Skin of body (tissue), 2 donors: Measurements from ENCODE around the gene ACP7. TPM values are rescaled to one million over a fixed set of nuclear protein-coding genes. Genes with fewer than 3 reads are reported as not detected.
"Not testable (repeated sequence)": the region's sequence is repeated elsewhere in the genome, so short reads cannot be mapped to it uniquely, and the experiment has no call there.

Source experiments
- DNase-seq: peaks from one replicate; lab custom pipeline; 2025; lab: John Stamatoyannopoulos, UW
- total RNA-seq: library from RNA; depleted of rRNA; stranded (reverse); fragments of >200 nt; gene quantifications from one replicate; pipeline ENCODE4 v1.2.3, GENCODE V29; 2014

ACP7 gene
- total RNA-seq, 1 donor from 2014 or later = 5.2 TPM

DNA sequence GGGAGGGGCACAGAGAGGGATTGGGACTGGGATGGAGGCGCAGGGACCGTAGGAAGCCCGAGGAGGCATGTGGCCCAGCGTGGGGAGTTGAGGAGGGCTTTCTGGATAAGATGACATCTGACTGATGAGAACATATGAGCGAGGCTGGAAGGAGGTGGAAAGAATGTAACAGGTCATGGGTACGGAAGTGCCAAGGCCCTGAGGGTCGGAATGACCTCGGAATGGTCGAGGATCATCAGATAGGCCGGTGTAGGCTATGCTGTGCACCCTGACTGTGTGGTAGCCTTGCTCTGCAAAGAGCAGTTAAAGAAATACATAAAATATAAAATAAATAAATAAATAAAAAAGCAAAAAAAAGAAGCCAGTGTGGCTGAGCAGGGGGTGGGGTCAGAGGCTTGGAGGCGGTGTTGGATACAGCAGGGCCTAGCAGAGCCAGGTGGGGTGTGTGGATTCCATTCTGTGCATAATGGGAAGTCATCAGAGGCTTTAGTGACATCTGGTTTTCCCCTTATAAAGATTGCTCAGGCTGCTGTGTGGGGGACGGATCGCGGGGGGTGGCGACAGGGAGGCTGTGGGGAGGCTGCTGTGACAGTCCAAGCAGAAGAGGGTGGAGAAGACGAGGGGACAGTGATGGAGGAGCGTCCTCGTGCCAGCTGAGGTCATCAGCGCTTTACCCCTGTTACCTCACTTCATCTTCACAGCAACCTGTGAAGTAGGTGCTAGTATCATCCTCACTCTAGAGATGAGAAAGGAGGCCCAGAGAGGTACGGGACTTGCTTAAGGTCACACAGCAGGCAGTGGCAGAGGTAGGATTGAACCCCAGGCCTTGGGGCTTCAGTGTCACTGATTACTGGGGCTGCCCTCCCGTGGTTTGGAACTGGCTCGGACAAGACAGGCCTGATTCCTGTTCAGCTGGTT lies 46.4 kb downstream of the ACP7 start:
- no peak for DNase-seq

DNA sequence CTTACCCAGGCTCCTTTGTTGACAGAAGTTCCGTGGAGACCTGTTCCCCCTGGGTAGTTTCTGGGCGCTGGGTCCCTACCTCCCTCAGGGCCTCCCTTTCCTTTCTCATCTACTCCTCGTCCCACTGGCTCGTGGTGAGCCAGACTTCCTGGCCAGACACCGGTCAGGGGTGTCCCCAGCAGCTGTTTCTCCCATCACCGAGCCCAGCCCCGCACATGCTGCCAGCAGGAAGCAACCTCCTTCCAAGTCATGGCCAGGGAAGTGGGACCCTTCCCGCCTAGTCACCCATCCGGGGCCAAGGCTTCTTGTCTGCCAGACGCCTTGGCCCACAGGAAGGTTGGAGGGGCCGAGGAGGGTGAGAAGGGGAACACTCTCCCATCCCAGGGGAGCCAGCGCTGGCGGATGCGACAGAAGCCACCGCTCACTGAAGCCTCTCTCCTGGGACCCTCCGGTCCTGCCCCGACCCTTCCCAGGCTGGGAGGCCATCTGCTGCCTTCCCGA lies 47.1 kb downstream of the ACP7 start:
- no peak for DNase-seq

DNA sequence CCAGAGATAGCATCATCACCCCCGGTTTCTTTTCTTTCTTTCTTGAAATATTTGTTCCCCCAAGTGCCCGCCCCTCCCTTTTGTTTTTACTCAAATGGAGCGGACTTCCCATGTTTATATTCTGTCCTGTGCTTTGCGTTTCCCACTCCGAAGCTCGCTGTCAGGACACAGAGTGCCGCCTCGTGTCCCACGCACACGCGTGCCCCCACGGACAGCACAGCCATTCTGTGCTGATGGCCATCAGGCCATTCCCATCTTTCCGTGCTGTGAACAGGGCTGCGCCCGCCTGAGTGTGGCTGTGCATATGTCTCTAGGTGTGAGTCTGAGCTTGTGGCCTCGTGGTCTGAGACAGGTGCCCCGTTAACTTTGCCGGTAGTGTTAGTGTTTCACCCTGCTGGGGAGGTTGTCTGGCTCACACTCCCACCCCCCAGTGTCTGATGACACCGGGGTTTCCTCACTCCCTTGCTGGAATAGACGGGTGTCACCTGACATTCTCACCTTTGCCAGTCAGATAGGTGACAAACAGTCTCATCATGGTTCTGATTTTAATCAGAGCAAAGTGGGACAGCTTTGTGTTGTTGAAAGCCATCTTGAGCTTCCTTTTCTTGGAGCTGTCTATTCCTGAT lies 48.3 kb downstream of the ACP7 start:
- no peak for DNase-seq

DNA sequence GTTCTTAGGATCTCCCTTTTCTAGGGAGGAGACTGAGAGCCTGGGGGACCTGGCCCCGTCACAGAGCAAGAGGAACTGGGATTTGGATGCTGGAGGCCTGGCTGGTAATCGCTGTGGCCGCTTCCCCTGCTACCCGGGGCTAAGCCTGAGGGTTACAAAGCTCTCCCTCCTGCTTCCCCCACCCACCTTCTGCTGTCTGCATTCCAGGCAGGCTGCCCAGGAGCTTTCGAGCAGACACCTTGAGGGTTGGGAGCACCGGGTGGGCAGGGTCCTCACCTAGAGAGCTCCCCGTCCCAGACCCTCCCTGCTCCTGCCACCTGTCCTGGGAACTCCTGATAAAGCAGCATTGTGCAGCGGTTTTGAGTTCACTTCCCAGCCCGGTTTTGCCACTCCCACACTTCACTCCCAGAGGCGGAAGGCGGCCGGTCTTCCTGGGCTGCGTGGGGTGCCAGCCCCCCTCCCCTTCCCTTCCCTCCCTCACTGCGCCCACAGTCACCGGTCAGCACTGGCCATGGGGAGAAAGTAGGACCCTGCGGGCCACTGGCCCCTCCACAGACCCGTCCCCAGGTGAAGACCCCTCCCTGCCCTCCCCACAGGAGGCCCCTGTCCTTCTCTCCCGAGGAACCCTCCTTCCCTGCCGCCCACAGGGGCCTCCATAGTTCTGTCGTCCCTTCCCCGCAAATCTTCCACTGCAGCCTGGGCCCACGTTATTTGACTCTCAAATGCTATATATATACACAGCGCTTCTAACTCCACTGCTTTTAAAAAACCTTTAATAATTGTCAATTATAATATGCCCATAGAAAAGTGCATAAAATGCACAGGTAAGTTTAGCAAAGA lies 49.5 kb downstream of the ACP7 start:
- no peak for DNase-seq

DNA sequence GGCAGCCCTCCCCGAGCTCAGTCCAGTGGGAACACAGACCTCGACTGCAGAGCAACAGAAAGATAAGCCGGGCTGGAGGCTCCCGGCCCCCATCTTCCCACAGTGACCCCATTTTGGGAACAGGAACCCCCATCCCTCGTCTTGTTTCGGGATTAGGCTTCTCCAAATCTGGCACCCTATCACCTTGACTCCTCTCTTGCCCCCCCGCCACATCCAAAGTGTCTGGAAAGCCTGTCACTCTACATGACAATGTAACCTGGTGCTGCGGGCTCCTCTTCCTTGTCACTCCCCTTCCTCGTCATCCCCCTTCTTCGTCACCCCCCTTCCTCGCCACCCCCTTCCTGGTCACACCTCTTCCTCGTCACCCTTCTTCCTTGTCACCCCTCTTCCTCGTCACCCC lies 51.5 kb downstream of the ACP7 start:
- DNase-seq = no peak

DNA sequence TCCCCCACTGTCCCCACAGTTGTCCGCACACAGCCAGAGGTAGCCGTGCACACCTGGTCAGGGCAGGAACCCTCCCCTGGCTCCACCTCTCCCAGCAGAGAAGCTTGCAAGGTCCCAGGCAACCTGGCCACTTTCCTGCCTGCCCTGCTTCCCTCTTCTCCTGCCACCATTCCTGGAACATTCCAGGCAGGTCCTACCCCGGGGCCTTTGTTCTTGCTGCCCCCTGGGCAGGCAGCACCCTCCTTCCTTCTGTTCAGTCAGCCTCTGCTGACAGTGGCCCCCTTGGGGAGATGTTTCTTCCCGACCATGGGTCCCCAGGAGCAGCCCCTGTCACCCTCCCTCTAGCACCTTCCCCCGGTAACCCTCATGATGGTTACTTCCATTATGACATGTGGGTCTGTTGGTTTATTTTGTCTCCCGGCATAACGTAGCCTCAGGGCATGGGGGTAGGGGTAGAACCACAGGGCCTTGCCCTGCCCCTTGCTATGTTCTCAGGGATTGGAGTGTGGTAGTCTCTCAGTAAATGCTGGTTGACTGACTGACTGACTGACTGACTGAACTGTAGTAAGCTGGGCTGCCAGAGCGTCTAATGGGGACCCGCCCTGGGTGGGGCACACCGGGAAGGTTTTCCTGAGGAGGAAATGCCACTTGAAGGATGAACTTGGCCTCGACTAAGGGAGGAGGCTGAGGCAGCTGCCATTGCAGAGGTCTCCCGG lies 52.2 kb downstream of the ACP7 start:
- no peak for DNase-seq

DNA sequence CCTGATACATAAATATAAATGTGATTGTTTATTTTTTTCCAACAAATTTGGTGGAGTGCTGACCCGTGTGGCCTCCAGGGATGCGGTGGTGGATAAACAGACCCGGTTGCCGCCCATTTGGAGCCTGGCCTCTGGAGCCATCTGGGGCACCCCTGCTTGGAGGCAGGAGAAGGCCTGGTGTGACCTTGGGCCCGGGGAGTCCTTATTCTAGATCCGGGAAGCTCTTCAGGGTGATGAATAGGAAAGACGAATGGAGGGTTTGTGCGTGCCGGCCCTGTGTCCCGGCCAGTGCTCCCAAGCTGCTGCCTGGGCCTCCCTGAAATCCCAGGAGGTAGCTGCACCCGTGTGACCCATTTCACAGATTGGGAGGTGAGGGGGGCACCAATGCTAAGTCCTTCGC lies 53.0 kb downstream of the ACP7 start:
- DNase-seq = no peak

DNA sequence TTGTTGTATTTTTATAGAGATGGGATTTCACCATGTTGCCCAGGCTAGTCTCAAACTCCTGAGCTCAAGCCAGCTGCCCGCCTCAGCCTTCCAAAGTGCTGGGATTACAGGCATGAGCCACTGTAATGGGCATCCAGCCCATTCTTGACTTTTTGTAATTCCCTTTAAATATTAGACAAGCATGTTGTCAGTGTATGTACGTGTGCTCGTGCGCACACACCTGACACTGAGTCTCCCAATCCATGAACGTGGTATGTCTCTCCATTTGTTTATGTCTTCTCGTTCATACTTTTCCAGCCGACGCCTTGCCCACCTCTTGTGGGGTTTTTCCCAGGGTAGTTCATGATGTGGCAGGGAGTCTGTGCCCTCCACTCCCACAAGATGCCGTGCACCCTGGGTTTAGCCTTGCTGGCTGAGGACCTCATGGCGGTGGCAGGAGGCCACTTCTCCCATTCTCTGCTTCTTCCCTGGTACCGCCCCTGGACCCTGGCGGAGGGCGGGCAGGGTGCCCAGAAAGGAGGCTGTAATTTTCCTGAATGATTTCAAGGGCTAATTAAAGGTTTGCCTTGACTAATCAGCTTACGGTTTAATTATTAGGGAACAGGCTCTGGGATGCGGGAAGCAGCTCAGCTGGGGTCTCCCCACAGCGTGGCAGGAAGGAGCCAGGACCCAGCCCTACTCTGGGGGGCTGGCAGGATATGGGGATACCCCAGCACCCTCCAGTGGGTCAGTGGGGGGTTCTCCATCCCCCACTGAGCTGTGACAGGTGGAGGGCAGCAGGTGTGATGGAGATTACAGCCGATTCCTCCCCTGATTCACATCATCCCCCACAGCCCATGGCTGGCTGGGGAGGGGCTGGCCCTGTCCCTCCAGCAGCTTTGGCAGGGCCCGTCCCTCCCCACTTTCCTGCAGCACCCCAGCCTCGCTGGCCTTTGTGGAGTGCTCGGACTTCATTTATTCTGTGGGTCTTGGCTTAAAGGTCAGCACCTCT lies 54.3 kb downstream of the ACP7 start:
- DNase-seq = no peak

DNA sequence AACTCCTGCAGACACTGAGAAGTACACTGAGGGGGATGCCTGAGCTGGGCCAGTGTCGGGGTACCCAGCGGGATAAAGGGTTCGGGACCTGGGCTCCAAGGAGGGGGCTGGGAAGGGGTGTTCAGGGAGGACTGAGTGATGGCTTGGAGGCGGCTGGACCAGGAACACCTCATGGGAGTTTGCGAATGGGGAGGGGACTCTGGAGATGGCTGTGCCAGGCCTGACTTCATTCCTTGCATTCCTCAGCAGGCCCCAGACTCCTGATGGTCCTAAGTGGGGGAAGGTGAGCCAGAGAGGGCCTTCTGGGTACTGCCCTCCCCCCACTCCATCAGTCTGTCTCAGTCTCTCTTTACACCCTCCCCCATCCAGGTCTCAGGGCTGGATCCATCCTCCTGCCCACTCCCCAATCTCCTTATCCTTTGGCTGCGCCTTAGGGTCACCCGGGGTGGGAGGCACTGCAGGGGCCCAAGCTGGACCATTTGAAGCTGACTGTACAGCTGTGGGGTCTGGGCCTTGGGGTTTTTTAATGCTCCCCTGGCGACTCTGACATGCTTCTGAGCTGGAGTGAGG lies 55.2 kb downstream of the ACP7 start:
- no peak for DNase-seq

DNA sequence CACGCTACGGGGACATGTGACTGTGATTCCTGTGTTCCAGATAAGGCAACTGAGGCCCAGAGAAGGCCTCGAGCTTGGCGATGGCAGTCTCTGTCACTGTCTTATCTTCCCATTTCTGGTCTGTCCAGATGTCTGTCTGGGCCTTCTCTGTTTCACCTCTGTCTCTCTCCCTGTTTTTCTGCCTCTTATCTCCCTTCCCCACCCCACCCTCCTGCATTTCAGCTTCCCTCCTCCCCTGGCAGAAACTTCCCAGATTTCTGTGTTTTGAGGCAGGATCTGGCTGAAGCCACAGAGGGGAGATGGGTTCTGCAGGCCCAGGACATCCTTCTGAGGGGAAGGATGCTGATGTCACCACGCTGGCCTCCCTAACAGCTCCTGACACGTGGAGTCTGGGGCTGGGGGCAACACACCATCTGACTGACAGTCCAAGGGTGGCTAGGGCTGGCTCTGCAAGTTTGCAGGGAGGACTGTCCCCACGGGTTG lies 55.8 kb downstream of the ACP7 start:
- no peak for DNase-seq

DNA sequence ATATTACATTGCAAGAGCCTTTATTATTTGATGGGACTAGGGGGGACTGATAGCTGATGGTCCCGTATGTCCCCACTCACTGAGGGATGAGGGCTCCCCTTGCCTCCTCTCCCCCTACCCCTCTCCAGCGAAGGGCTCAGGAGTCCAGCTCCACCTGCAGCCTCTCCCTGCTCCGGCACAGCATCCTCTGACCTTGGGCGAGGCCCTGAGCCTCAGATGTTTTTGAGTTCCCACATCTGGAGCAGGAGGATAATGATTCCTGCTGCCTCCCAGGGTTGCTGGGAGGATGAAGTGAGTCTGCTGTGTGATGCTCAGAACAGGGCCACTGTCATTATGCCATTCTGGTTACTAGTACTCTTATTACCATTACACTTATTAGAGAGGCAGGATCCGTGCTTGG lies 56.4 kb downstream of the ACP7 start:
- DNase-seq = no peak

DNA sequence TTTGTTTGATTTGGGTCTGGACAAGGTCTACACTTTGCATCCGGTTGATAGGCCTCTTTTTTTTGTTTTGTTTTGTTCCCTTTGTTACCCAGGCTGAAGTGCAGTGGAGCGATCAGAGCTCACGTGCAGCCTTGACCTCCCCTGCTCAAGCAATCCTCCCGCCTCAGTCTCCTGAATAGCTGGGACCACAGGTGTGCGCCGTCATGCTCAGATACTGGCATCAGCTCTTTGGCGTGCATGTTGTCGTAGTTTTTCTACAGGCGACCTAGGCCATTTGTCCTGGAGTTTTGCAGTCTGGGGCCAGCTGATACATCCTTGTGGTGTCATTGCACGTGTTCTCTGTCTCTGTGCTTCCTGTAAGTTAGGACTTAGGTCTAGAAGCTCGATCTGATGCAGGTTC lies 57.8 kb downstream of the ACP7 start:
- DNase-seq = no peak

DNA sequence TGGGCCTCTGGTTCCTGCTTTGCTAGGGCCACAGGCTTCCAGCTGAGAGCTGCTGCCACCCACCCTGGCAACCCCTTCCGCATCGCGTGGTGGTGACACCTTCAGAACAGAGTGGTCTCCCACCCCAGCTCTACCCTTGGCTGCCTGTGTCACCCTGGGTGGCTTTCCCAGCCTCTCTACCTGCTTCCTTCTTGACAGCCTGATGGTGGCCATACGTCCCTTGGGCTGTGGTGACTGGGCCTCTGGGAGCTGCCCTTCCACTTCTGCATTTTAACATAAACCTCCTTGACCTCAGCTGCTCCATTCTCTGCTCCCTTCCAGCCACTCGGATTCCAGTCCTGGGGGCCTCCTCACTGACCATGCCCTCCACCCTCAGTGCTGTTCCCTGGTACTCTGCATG lies 58.5 kb downstream of the ACP7 start:
- DNase-seq = no peak

DNA sequence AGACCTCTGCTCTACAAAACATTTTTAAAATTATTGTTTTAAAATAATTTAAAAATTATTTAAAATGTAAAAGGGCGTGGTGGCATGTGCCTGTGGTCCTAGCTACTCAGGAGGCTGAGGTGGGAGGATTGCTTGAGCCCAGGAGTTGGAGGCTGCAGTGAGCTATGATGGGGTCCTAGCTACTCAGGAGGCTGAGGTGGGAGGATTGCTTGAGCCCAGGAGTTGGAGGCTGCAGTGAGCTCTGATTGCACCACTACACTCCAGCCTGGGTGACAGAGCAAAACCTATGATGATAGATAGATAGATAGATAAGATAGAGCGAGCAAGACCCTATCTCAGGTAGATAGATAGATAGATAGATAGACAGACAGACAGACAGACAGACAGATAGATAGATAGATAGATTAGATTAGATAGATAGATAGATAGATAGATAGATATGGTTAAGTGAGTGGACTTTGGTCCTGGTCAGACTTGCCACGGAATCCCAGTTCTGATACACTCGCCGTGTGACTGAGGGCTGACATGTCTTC lies 59.7 kb downstream of the ACP7 start:
- not testable (repeated sequence) for DNase-seq

DNA sequence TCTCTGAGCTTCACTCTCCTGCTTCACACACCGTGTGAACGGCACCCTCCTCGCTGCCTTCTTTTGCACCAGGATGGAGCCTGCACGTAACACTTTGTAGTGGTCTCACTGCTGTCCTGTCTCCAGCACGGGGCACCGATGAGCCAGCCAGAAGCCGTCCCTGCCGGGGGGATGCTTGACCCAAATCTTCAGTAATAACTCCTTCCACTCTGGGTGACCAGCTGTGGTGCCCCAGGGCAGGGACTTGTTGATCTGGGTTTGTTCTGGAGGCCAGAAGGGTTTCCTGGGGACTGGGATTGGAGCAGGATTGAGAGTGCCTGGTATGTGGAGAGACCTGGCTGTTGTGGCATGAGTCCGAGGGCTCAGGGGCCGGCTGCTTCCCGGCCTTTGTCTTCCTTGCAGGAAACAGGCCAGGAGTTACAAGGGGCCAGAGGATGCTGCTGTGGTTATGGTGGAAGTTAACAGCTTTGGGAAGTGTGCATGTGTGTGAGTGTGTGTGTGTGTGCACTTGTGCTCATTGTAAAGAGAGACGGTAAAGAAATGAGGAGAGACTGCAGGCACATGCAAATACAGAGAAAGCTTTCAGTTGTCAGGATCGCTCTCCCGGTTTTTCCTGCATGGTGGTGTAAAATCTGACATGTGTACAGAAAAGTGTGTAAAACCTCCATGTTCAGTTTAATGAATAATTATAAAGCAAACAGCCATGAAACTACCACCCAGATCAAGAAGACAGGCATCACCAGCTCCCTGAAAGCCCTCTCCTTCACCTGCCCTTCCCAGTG lies 60.3 kb downstream of the ACP7 start:
- DNase-seq = no peak

DNA sequence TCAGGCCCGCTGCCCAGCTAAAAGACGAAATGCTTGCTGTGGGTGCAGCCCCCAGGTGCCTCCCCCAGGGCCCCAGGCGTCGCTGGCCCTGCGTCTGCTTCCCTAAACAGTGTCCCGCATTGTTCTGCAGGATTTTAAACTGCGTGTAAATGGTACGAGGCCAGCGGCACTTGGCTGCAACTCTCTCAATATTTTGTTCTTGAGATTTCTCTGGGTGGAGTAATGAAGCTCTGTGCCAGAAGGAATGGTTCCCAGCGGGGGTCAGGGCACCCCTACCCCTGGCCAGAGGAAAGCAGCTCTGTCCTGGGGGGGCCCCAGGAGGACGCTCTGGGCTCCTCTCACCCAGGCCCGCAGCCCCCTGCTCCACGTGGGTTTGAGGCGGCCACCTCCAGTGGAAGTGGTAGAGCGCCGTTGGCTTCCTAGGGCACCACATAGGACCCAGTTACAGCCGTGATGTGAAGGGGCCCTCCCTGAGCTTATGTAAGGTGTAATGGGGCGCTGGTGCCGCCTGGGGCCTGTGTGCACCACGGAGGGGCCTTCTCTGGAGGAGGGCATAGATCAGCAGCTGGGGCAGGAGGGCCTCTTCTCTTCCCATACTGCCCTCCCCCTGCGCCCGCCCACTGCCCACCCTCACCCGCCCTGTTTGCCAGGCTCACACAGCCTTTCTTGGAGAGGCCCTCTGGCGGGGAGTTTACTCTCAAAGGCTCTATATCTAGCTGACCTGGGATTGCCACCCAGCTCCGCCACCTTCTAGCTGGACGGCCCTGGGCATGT lies 61.2 kb downstream of the ACP7 start:
- DNase-seq = no peak

DNA sequence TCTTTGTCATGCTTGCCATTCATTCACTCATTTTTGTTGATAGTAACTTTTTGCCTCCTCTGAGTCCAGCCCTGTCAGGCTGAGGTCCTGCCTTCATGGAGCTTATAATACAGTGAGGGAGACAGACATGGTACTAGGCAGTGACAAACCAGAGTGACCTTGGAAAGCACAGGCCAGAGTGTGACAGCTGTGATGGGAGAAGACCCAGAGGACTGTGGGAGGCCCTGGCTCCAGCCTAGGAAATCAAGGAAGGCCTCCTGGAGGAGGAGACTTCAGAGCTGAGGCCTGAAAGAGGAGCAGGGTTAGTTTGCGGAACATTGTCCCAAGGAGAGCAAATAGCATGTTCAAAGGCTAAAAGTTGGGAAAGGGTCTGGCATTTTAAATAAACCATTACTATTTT lies 61.9 kb downstream of the ACP7 start:
- no peak for DNase-seq
